COLO668 (cell line): ENCODE measurements around the gene AMMECR1.

Experiments
- DNase-seq: peaks from one replicate; lab custom pipeline; 2025; ENCODE audit not compliant: unreplicated experiment; lab: John Stamatoyannopoulos, UW

The AMMECR1 gene

DNA sequence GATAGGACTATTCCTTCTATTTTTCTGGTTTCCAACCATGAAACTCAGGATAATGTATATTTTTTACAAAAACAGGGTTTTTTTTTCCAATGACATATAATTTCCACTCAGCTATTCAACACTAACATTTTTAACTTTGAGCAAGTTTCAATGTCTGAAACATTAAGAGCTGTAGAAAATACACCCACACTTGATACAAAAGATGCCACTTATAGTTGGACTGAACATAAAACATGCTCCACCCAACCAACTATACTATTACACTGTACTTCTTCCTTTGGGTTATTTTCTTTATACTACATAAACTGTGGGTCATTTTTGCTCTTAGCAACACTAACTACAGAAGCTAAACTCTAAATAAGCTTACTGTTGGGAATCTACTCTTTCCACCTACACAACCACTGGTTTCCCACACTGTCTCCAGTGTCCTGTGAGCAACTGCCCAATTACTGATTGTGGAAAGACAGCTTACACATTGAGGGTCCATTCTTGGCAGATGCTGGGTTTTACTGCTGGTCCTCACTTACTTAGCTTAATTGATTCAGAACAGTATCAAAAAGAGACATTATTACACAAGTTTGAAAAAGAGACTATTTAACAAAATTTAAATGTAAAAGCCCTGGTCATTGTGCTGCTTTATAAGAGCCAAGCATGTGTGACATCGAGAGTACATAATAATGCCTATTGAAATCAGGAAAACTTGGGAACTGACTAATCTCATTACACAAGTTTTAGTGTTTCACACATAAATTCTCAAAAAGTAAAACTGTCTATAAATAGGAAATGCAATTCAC lies 6.3 kb downstream of the AMMECR1 start:
- DNase-seq = no peak

DNA sequence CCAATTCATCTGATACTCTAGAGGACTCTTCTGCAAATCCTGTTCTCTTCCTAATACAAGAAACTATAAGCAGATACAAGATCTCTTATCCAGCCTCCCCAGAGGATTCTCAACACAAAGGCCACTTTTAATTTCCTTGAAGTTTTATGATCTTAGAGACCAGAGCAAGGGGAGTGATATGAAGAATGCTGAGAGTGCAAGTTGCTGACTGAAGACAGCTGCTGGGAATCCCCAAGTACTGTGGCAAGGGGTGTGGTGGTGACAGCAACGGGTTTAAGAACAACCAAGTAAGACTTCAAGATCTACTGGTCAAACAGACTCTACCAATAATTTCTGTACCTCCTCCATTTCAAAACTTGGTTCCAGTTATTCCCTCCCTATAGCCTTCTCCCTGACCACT lies 7.0 kb downstream of the AMMECR1 start:
- DNase-seq = no peak

DNA sequence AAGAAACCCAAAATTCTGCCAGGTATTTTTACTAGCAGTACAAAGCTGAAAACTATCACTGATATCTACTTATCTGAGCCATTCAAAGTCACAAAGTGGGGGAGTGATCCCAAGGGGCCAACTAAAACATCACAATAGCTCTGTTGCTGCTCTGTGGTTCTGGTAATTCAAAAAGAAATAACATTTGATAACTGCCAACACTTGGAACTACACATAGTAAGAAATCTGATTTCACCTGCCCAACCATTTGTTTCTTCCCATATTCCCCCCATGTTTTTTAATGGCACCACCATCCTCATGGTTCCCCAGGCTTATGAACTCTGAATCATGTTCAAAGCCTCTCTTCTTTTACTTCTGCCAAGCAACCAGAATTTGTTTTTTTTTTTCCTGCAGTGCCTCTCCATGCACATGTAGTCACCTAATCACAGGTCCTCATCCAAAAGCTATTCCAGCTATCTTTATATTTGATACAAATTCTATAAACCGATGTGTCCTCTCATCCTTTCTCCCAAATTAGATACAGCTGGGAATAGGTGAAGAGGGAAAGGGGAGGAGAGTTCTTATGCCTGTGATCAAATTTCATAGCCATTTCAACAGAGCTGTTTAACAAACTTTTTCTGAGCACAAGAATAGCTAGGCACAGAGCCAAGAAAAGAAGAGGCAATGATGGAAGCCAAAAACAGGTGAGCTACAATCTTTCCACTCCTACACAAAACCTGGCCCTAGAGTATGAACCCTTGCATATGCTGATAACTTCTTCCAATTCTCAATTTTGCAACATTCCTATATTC lies 7.7 kb downstream of the AMMECR1 start:
- no peak for DNase-seq

DNA sequence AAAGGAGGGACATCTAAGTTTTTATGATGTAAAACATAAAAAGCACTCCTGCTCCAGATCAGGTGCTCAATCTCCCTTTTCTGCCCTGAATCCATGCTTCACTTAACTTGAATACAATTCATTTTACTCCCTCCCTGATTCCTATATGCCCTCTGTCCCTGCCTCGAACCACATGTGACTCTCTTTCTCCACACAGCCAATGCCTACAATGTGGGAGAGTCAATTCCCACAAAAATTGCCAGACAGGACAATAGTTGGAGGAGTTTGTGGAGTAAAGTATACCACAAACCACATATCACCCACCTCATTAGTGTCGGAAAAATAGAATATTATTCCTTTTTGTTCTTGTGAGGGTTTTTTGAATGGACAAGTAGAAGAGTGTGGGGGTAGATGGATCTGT lies 9.7 kb downstream of the AMMECR1 start:
- no peak for DNase-seq

DNA sequence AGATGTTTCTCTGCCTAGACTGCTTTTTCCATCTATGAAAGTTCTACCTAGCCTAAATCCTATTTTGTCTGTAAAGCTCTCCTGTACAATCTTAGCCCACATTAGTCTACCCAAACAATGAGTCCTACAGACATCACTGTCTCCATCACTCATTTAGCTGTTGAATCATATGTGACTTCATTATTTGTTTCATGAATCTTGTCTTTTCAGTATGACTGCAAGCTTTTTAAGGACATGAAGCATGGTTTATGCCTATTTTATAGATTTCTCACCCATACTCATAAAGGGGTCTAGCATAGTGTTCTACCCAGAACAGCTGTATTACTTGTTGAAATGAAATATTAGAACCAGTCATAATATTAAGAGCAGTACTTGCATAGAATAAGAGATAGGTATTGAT lies 13.0 kb downstream of the AMMECR1 start:
- DNase-seq = no peak

DNA sequence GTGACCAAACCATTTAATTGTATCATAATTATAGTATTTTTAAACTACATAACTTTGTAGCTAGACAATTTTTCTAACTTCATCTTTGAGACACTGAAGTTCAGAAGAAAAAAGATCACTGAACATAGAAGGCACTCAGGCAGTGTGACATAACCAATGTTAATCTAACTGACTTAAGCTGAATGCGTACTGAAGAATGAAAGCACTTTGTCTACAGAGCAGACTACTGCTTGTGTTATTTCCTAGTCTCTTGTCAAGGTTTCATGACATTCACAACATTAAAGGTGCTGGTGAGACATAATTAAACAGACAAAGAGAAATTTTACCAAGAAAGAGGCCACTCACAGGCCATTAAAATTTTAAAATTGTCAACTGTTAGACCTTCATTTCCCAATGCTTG lies 13.5 kb downstream of the AMMECR1 start:
- no peak for DNase-seq

DNA sequence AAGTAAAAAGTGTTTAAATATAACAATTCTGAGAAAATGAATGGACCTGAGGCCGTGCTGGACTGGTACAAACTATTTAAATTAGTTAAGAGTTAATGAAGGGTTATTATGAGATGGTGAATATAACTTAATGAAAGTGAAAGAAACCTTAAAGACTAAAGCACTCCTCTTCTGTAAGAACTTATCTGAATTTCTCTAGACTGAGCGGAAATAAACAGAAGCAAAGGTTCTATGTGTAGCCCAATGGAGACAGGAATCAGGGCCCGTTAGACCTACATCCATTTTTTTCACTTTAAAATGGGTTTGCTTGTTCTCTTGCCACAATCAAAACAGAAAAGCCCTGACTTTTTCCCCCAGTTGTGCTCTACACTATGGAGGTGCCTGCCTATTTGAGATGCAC lies 14.9 kb downstream of the AMMECR1 start:
- no peak for DNase-seq

DNA sequence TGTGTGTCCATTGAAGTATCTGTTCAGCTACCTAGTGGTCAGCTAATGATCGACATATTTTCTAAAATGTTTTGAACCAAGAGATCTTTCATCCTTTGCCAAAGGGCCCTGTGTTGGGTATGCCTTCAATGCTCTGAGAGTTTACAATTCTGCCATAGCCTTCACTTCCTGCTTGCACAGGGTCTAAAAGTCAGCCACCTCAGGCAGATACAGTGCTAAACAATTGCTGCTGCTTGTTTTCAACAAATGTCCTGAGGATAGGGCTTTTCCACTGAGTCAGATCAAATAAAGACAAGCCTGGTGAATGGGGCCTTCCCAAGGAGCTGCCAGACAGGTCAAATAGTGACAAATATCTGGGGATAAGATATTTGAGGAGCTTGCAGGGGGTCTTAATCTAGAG lies 16.7 kb downstream of the AMMECR1 start:
- no peak for DNase-seq

DNA sequence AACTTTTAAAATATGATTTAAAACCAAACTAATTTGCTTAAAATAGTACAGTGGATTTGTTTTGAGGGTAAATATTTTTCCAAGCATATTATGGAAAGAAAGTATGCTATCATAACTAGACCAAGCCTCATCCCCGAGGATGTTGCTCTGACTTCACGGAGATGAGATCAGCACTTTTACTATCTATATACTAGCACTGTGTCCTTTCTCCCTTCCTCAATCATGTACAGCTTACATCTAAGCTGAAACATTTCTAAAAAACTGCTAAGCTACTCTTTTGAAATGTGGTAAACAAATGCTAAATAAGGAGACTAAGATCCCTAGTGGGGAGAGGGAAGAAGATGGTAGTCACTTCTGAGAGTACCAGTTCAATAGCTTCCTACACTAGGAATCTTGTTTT lies 23.8 kb downstream of the AMMECR1 start:
- no peak for DNase-seq

DNA sequence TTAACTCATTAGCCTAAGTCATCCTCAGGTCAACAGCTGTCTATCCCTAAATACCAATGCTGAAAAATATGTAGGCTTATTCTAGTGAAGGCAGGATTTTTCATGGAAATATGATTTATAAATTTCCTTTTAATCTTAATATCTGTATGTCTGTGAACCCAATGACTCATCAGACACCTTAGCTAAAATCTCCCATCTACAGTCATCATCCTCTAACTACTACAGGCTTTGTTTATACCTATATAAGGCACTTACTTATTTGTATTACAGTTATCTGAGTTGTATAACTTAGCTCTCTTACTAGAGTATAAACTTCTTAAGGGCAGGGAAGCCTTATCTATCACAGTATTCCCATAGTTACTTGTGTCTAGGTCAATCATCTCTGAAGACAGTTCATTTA lies 24.2 kb downstream of the AMMECR1 start:
- no peak for DNase-seq

DNA sequence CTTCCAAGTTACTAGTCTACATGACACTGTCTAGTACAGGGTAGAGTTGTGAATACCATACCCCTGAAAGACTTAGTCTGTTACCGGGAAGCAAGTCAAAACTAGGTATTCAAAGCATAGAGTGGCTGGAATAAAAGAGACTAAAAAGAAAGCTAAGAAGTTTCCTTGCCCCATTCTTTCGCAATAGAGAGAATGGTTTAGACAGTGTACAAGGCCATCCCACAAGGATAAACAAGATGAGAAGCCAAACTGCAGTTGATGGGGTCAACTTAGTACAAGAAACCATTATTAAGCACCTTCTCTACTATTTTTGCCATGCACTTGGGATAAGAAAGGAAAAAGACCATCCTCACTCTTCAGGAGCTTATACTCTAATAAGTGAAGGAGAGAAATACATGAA lies 30.3 kb downstream of the AMMECR1 start:
- DNase-seq = no peak

DNA sequence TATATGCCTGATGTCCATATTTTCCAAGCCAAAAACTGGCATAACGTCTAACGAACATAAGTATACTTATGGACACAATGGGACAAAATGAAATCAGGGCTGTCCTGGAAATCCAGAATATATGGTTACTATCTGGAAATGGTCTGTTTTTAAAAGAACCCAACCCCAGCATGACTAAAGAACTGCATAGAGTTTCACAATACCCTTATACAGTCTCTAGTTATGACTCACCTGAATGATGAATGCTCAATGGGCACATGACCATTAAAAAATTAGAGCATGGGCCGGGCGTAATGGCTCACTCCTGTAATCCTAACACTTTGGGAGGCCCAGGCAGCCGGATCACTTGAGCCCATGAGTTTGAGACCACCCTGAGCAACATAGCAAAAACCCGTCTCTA lies 31.8 kb downstream of the AMMECR1 start:
- DNase-seq = no peak

DNA sequence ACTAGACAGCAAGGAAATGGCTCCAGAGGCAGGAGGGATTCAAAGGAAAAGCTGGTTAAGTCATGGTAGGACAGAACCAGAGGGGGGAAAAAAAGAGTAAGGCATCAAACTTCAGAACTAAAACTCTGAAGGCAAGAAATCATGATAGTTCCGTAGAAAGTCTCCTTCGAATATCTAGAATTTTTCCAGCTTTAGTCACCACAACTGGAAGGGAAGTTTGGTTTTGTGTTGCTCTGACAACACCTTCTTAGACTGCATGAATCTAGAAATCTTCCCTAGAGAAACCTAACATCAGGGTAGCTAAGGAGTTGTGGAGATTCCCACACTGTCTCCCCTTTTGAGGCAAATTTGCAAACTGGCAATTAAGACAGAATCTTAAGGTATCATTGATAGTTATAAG lies 33.7 kb downstream of the AMMECR1 start:
- no peak for DNase-seq

DNA sequence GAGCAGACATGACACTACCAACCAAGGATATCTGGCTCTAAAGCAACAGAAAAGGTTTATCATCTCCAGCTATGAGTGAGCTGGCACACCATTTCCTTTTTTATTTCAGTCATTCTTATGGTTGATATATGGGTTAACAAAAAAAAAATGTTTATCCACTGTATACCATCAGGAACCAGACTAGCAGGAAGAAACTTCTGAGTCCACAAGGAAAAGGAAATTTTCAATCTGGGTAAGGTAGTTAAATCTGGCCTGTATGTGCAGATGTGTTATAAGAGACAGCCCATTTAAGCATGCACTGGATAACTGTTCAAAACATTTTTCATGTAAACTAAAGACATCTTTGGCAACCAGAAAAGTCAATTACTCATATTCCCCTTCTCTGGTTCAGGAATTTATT lies 35.0 kb downstream of the AMMECR1 start:
- DNase-seq = no peak

DNA sequence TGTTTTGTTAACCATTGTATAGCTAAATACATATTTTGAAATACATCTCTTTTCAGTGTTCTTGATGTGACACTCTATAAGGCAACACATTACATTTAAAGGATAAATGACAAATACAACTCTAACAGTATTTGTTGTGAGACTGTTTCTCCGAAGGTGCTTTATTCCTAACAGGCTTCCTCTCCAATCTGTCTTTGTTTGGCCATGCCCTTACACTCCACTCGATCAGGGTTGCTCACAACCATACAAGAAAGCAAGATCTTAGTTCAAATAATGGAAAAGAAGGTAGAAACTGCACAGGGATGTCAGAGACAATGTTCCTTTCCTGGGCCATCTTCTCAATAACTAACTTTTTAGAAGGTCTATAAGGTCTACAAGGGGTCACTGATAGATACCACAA lies 36.5 kb downstream of the AMMECR1 start:
- DNase-seq = no peak

DNA sequence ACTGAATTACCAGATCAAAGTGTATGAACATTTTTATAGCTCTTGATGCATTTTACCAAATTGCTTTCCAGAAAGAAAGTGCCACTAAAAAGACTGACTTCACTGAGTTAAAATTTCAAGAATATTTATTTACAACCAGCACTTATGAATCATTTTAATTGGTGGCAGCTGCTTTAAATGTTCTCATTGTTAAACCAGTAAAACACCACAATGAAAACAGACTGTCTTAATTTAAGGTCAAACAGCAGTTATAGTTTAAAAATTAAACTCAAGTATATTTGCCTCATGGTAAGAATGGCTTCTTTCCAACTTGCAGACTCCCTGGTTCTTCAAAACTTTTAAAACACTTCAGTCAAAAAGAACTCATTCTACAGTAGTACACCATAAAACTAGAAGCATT lies 36.9 kb downstream of the AMMECR1 start:
- DNase-seq = no peak

DNA sequence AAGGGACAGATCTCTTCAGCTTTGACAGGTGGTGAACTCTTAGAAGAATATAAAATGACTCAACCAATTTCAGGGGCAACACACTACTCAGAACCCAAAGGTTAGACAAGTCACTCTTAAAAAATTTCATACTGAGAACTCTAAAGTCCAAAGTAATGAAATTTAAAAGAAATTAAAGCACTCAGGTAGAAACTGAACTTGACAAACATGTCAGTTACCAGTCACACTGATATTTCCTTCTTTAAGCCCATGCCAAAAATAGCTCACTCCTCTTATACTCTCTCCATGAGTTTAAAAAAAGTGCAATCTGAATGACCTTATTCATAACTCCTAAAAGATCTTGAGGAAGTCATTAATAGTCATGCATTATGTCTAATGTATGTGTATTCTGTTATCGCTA lies 40.3 kb downstream of the AMMECR1 start:
- no peak for DNase-seq

DNA sequence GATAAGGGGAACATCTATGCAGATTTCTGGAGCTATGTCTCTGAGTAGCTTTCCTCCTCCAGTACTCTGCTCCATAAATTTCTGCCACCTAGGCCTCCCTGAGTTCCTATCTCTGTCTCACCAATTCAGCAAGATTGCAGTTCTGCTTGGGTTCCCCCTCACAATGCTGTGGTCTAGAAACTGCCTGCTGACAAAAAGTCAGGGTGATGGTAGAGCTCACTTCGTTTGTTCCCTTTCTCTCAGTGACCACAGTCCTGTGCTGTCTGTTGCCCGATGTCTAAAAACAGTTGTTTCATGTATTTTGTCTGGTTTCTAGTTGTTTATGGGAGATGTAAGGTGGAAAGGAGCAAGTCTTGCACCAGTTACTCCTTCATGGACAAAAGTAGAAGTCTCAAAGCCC lies 41.1 kb downstream of the AMMECR1 start:
- no peak for DNase-seq

DNA sequence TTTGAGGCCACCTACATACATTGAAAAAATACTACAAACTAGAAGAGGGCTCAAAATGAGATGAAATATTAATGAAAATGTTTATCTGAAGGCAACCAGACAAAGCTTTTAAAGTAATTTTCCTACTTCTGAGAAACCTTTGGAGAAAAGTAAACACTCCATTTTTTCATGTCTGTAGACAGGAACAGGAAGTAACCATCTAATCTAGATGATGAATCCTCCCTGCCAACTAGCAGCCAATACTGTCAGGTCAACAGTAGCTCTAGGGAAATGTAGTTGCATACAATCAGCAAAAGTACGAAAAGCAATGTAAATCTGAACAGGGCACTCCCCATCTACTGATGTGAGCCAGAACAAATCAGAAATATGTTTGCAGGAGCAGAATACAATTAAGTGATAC lies 49.0 kb downstream of the AMMECR1 start:
- DNase-seq = no peak

DNA sequence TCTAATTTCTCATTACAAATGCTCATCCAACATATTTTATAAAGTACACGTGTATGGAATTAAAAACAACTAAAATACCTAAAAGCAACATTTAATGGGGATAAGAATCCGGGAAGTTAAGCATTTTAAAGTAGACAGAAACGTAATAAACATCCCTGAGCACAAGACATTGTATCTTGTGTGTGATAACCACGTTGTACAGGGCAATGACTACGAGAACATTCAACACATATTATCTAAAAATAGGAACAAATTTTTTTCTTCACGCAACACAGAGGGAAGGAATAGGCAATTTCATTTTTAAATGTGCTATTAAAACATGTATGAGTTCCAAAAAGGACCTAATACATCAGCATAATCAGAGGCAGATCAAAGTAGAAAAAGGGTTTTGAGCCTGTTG lies 49.5 kb downstream of the AMMECR1 start:
- DNase-seq = no peak

DNA sequence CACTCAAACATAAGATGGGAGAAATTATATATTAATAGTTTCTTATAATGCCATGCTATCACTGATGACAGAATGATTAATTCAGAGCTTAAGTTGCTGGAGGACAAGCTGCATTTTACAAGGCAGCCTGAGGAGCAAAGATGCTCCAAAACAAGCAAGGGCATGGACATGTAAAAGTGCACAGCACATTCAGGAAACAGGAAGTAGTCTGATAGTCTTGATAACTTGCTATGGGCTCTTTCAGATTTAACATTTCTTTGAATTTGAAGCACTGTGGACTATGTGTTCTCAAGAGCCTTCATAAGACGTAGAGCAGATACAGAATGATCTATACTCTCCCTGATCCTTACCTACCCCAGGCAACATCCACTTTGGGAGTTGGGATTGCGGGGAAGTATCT lies 50.0 kb downstream of the AMMECR1 start:
- DNase-seq = no peak

DNA sequence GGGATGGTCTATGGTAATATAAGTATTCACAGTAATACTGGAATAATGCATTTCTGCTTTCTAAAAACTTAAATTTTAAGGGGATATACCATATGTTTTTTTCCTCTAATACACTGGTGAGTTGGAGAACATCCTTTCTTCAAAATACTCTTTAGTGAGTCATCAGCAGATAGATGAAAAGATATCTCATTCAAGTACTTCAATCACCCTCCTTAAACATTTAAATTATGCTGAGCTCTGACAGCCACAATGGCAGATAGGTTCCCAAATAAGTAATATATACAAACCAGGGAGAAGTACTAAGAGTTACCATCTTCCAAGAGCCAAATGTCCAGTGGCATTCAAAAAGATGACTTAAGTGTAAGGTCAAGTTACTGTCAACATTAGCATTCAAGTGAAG lies 52.2 kb downstream of the AMMECR1 start:
- DNase-seq = no peak

DNA sequence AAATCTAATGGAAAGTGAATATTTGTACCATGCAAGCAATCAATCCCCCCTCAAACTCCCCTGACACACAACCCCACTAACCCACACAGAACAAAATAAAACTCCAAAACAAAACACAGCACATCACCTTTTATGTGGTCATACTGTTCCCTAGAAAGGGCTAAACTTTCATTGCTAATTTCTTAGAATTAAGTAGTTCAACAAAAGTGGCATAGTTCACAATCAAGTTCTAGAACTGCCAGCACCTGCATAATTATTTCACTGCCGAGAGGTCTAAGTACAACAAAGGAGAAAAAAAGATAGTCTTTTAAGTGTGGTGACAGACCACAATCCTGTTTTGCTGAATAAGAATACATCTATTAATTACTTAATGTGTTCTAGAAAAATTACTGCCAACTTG lies 58.8 kb downstream of the AMMECR1 start:
- no peak for DNase-seq
